Measurements from ENCODE around the gene SERPINH1. TPM values are rescaled to one million over a fixed set of nuclear protein-coding genes. Genes with fewer than 3 reads are reported as not detected.

SERPINH1 gene
- total RNA-seq, 1 donor from 2014 or later = 152 TPM

DNA sequence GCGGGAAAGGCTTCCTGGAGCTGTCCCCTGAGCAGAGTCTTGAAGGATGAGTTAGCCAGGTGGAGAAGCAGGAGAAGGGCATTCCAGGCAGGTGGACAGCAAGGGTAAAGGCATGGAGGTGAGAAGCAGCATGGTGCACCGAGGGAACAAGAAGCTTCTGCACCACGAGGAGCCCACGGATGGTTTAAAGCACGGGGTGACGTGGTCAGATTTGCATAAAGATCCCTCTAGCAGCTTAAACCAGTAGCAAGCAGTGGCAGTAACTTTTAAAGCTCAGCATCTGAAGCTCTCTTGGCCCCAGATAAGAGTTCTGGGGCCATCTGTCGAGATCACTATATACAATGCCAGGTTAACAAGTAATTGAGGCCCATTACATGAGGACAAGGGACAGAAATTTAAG, 36.8 kb downstream of the SERPINH1 start:
- no peak for ATAC-seq
- no peaks in the 10 kb centered on the region for H3K9me3 ChIP-seq
- H3K4me1 ChIP-seq = peaks cover 7% of the 10 kb centered on the region
- no peak overlapping the region for H3K27ac ChIP-seq
- H3K27me3 ChIP-seq = no peaks in the 10 kb centered on the region
- no peak for DNase-seq
- intact Hi-C loops (cut with DNase I) = no loop called here
- H3K36me3 ChIP-seq = no peaks in the 10 kb centered on the region
- H3K4me3 ChIP-seq = no peak overlapping the region
- TF ChIP-seq, protein P1, sequence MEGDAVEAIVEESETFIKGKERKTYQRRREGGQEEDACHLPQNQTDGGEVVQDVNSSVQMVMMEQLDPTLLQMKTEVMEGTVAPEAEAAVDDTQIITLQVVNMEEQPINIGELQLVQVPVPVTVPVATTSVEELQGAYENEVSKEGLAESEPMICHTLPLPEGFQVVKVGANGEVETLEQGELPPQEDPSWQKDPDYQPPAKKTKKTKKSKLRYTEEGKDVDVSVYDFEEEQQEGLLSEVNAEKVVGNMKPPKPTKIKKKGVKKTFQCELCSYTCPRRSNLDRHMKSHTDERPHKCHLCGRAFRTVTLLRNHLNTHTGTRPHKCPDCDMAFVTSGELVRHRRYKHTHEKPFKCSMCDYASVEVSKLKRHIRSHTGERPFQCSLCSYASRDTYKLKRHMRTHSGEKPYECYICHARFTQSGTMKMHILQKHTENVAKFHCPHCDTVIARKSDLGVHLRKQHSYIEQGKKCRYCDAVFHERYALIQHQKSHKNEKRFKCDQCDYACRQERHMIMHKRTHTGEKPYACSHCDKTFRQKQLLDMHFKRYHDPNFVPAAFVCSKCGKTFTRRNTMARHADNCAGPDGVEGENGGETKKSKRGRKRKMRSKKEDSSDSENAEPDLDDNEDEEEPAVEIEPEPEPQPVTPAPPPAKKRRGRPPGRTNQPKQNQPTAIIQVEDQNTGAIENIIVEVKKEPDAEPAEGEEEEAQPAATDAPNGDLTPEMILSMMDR (IDR thresholded peaks at IDR 0.05) = no peak

DNA sequence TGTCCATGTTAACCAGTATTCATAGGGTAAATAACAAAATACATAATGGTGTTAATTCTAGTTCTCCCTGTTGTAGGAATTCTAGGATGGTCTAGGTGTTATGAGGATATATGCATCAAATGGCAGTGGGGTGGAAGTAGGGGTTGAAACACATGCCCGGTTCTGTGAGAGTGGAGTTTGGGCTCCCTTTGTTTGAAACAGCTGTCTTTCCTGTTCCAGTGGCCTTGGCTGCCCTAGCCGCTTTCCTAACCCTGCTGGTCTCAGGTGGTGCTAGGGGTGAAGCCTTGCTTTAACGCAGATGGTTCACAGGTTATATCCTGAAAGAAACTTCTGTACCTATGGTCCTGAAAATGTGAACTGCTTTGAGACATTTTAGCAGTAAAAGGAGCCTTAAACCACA, 38.3 kb downstream of the SERPINH1 start:
- Histone ChIP-seq H3K27me3 (no peaks in the 10 kb centered on the region), H3K9me3 (no peaks in the 10 kb centered on the region), H3K4me1 (peaks cover 8% of the 10 kb centered on the region), H3K36me3 (no peaks in the 10 kb centered on the region), H3K27ac (no peak overlapping the region), H3K4me3 (no peak overlapping the region)
- DNase-seq (no peak), ATAC-seq (no peak)
- intact Hi-C loops (cut with DNase I) = no loop called here
- TF ChIP-seq, protein P1 (IDR thresholded peaks at IDR 0.05) = no peak

DNA sequence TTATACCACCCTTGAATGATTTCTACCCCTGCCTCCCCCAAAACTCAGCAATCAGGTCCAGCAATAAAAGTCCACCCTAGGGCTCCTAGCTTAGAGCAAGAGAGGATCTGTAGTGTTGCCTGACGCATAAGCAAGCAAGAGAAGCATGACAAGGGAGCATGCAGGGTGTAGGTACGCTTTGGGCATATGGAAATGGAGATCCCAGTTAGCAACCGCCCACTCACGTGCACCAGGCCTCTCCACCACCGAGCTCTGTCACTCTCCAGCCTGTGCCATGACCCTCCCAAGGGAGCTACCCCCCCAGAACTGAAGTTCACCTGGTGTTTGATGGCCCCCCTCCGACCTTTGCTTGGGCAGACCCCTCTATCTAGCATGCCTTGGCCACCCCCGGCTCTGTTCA, 39.4 kb downstream of the SERPINH1 start:
- no peak for DNase-seq
- no peaks in the 10 kb centered on the region for H3K27me3 ChIP-seq
- no peak overlapping the region for H3K4me3 ChIP-seq
- H3K36me3 ChIP-seq = no peaks in the 10 kb centered on the region
- intact Hi-C loops (cut with DNase I) = no loop called here
- no peak overlapping the region for H3K27ac ChIP-seq
- H3K4me1 ChIP-seq = peaks cover 8% of the 10 kb centered on the region
- no peak for ATAC-seq
- no peaks in the 10 kb centered on the region for H3K9me3 ChIP-seq
- TF ChIP-seq, protein P1 (IDR thresholded peaks at IDR 0.05) = no peak

DNA sequence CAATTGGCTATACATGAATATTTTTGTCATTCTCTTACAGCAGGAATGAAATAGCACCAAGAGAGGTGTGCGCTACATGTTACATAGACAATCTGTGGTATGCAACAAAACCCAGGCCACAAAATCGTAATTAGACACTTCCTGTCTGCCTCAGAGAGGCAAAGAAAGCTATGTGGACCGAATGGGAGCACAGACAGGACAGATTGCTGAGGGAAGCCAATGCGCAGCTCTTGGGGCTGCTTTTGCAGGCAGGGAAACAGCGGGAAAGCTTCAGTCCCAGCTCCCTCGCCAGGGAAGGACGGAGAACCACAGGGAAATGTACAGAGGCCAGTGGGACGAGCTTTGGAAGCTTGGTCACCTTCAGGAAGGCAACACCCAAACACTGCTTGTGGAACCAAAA, 40.9 kb downstream of the SERPINH1 start:
- TF ChIP-seq, protein P1 (IDR thresholded peaks at IDR 0.05) = no peak
- peaks cover 8% of the 10 kb centered on the region for H3K4me1 ChIP-seq
- H3K27me3 ChIP-seq = no peaks in the 10 kb centered on the region
- ATAC-seq = no peak
- intact Hi-C loops (cut with DNase I) = no loop called here
- no peaks in the 10 kb centered on the region for H3K36me3 ChIP-seq
- no peak for DNase-seq
- no peak overlapping the region for H3K4me3 ChIP-seq
- H3K9me3 ChIP-seq = no peaks in the 10 kb centered on the region
- no peak overlapping the region for H3K27ac ChIP-seq

DNA sequence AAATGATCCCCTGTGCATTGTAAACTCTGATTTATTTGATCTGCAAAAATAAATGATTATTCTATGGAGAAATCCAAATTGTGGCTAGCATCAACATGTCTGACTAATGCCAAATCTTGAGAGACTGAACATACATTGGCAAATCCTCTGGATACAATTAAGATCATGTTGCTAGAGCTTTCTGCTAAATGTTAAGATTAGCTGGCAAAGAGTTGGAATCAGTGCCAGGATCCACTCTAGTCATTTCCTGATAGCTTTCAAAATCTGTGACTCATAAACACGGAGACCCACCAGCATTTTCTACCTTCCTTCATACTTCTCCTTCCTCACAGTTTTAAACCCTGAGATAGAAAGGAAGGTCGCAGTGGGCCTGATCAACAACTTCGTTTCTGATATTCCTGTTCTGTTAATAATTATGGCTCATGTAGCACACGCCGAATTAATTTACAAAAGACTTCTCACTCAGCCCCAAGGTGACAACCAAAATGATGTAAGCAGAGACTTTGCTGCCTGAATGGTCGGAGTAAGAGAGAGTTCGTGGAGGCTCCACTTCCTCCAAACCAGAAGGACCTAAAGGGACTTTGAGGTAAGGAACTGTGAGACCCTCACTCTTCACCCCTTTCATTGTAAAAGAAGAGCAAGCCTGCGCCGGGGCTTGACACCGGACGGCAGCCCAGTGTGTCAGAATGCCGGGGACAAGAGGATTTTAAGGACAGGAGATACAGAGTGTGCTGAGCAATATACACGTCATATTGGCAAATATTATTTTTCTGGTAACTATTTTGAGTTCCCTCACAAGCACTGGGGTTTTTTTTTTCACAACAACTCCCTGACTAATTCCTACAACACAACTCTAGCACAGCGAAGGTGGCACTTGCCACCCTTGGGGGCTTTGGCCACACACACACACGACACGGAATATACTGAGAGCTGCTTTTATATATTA, 42.0 kb downstream of the SERPINH1 start:
- Histone ChIP-seq H3K27me3 (no peaks in the 10 kb centered on the region), H3K9me3 (no peaks in the 10 kb centered on the region), H3K4me3 (no peak overlapping the region), H3K4me1 (peaks cover 8% of the 10 kb centered on the region), H3K36me3 (no peaks in the 10 kb centered on the region), H3K27ac (peak overlapping the region; percentile 43)
- DNase-seq (no peak), ATAC-seq (peak; percentile 56)
- TF ChIP-seq, protein P1 (IDR thresholded peaks at IDR 0.05) = no peak
- intact Hi-C loops (cut with DNase I) = no loop called here

All from upper lobe of right lung (tissue), 1 donor.